Measurements from ENCODE around the gene CASKIN1. TPM values are rescaled to one million over a fixed set of nuclear protein-coding genes. Genes with fewer than 3 reads are reported as not detected.

The CASKIN1 gene
- total RNA-seq, 6 donors from 2014 or later = 0.06 to 1.0 (median 0.15) TPM; not detected in 3

DNA sequence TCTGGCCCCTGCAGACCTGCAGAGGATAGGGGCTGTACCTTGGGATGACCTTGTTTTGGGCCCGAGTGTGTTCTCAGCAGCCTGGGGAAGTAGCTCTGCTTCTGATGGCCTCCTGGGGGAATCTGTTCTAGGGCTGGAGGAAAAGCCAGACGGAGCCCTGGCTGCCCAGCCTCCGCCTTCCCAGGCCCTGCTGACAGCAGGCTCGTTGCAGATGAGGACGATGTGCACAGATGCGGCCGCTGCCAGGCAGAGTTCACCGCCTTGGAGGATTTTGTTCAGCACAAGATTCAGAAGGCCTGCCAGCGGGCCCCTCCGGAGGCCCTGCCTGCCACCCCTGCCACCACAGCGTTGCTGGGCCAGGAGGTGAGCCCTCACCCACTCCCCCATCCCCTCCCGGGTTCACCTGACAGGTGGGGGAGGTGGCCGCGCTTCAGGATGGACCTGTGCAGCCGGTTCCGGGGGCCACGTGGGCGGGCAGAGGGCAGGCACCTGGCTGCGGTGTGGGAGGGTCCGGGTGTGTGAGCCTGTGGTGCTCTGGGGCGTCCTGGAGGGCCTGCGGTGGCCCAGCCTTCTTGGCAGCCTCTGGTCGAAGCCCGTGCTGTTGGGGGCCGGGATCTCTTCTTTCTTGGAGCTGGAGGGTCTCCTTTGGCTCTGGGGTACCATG, 31.9 kb upstream of the CASKIN1 start:
- WGBS, 2 donors = 93% methylated on average over 22 of the region's 25 CpGs; no CpG with 5 or more reads in 1 of the 2 donors
- Histone ChIP-seq H3K4me1 (peaks cover 14 to 31% (median 21%) of the 10 kb centered on the region in 4 donors), H3K36me3 (peaks cover 31 to 62% (median 50%) of the 10 kb centered on the region in 4 donors), H3K27me3 (no peaks in the 10 kb centered on the region), H3K9me3 (no peaks in the 10 kb centered on the region), H3K27ac (no peak overlapping the region), H3K4me3 (no peak overlapping the region)
- TF ChIP-seq EP300 (IDR thresholded peaks at IDR 0.05) (no peak), POLR2A (IDR thresholded peaks at IDR 0.05) (no peak), POLR2AphosphoS5 (IDR thresholded peaks at IDR 0.05) (no peak)
- TF ChIP-seq, protein P1, sequence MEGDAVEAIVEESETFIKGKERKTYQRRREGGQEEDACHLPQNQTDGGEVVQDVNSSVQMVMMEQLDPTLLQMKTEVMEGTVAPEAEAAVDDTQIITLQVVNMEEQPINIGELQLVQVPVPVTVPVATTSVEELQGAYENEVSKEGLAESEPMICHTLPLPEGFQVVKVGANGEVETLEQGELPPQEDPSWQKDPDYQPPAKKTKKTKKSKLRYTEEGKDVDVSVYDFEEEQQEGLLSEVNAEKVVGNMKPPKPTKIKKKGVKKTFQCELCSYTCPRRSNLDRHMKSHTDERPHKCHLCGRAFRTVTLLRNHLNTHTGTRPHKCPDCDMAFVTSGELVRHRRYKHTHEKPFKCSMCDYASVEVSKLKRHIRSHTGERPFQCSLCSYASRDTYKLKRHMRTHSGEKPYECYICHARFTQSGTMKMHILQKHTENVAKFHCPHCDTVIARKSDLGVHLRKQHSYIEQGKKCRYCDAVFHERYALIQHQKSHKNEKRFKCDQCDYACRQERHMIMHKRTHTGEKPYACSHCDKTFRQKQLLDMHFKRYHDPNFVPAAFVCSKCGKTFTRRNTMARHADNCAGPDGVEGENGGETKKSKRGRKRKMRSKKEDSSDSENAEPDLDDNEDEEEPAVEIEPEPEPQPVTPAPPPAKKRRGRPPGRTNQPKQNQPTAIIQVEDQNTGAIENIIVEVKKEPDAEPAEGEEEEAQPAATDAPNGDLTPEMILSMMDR (IDR thresholded peaks at IDR 0.05) = no peak
- ATAC-seq (ENCODE audit: low FRiP score in 2 of 2) = no peak
- peak in 1 of 2 donors; percentile 79 for DNase-seq

DNA sequence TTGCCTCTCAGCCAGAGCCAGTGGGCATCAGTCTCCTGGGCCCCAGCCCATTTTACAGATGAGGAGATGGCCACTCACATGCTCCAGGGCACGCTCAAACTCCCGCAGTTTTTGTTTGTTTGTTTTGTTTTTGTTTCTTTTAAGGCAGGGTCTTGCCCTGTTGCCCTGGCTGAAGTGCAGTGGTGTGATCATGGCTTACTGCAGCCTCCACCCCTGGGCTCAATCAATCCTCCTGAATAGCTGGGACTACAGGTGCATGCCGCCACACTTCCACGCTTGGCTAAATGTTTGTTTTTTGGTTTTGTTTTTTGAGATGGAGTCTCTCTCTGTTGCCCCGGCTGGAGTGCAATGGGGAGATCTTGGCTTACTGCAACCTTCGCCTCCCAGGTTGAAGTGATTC, 30.5 kb upstream of the CASKIN1 start:
- H3K4me3 ChIP-seq = no peak overlapping the region
- peaks cover 18 to 38% (median 21%) of the 10 kb centered on the region in 4 donors for H3K4me1 ChIP-seq
- ATAC-seq (ENCODE audit: low FRiP score in 2 of 2) = no peak
- TF ChIP-seq POLR2A (IDR thresholded peaks at IDR 0.05) (no peak), POLR2AphosphoS5 (IDR thresholded peaks at IDR 0.05) (no peak), EP300 (IDR thresholded peaks at IDR 0.05) (no peak)
- TF ChIP-seq, protein P1 (IDR thresholded peaks at IDR 0.05) = no peak
- H3K9me3 ChIP-seq = no peaks in the 10 kb centered on the region
- DNase-seq = no peak
- no peaks in the 10 kb centered on the region for H3K27me3 ChIP-seq
- WGBS, 2 donors = 91 to 96% methylated on average over 6 of the region's 6 CpGs
- H3K36me3 ChIP-seq = peaks cover 20 to 48% (median 37%) of the 10 kb centered on the region in 4 donors
- no peak overlapping the region for H3K27ac ChIP-seq

DNA sequence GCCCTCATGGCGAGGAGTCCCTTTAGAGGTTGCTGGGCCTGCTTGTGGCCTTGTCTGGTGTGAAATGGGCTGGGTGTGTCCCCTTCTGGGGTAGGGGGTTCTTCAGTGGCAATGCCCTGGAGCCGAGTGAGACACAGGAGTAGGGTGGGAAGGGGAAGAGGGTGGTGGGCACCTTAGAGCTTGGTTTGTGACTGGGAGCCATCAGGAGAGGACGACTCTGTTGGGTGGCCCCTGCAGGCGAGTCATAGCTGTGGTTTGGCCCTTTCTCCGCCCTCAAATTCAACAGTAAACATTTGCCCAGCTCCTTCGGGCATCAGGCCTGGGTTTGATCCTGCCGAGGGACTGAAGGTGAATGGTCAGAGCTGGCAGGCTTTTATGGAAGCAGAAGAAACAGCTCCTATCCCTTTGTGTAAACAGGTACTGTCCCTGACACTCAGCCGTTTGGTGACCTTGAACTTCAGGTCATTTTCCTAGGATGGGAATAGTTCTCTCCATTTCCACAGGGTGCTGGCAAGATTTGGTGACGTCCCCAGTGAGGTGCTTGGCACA, 29.9 kb upstream of the CASKIN1 start:
- WGBS, 2 donors = 59 to 69% methylated on average over 3 to 9 of the region's 9 CpGs
- Histone ChIP-seq H3K9me3 (no peaks in the 10 kb centered on the region), H3K27me3 (no peaks in the 10 kb centered on the region), H3K27ac (no peak overlapping the region), H3K36me3 (peaks cover 15 to 42% (median 31%) of the 10 kb centered on the region in 4 donors), H3K4me3 (no peak overlapping the region), H3K4me1 (peaks cover 18 to 38% (median 21%) of the 10 kb centered on the region in 4 donors)
- TF ChIP-seq POLR2AphosphoS5 (IDR thresholded peaks at IDR 0.05) = no peak
- TF ChIP-seq POLR2A (IDR thresholded peaks at IDR 0.05) = no peak
- TF ChIP-seq, protein P1 (IDR thresholded peaks at IDR 0.05) = no peak
- no peak for TF ChIP-seq EP300 (IDR thresholded peaks at IDR 0.05)
- DNase-seq (no peak), ATAC-seq (ENCODE audit: low FRiP score in 2 of 2) (no peak)

DNA sequence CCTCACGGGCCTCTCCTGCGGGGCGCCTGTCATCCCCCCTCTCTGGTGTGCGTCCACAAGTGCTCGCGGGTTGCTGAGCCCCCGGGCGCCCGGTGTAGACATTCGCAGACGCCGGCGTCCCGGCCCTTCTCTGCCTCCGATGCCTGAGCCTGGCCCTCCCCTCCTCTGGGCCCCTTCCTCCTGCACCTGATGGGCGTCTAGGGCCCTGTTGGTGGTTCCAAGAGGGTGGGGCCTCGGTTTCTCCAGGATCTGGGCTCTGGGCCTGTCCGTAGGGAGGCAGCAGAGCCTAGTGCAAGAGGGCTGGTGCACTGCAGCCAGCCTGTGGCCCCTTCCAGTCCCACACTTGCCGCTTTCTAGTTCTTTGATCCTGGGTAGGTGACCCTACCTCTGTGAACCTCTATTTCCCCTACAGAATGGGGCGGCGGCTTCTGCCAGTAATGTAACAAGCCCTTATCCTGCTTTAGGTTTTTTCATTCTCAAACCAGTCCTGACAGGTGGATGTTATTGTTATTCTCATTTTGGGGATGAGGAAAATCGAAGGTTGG, 27.6 kb upstream of the CASKIN1 start:
- Histone ChIP-seq H3K4me1 (peaks cover 18 to 38% (median 21%) of the 10 kb centered on the region in 4 donors), H3K27me3 (no peaks in the 10 kb centered on the region), H3K27ac (peak overlapping the region; percentile 75 to 96 (median 90)), H3K4me3 (peak overlapping the region; percentile 33 to 100 (median 80)), H3K36me3 (peaks cover 4 to 19% (median 9%) of the 10 kb centered on the region in 4 donors), H3K9me3 (no peaks in the 10 kb centered on the region)
- WGBS, 2 donors = 9 to 15% methylated on average over 8 to 18 of the region's 22 CpGs
- TF ChIP-seq POLR2AphosphoS5 (IDR thresholded peaks at IDR 0.05) (no peak), POLR2A (IDR thresholded peaks at IDR 0.05) (no peak), EP300 (IDR thresholded peaks at IDR 0.05) (no peak)
- TF ChIP-seq, protein P1 (IDR thresholded peaks at IDR 0.05) = peak in 1 of 6 experiments; percentile 29
- peak; percentile 32 to 64 for ATAC-seq (ENCODE audit: low FRiP score in 2 of 2)
- peak in 1 of 2 donors; percentile 77 for DNase-seq
